ENCODE measurements around the gene THOC1. TPM values are rescaled to one million over a fixed set of nuclear protein-coding genes. Genes with fewer than 3 reads are reported as not detected.

THOC1 gene
- total and polyA plus RNA-seq, 2 experiments from 2014 or later = 73.0 to 108 TPM

DNA sequence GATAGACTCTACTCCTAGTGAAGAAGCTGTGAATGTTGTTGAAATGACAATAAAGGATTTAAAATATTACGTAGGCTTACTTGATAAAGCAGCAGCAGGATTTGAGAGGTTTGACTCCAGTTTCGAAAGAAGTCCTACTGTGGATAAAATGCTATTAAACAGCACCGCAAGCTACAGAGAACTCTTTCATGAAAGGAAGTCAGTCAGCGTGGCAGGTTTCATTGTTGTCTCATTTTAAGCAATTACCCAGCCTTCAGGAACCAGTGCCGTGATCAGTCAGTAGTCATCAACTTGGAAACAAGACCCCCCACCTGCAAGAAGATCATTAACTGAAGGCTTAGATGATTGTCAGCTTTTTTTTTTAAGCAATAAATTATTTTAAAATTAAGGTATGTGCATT lies 95.5 kb downstream of the THOC1 start (continued):
- TF ChIP-seq, protein P1, sequence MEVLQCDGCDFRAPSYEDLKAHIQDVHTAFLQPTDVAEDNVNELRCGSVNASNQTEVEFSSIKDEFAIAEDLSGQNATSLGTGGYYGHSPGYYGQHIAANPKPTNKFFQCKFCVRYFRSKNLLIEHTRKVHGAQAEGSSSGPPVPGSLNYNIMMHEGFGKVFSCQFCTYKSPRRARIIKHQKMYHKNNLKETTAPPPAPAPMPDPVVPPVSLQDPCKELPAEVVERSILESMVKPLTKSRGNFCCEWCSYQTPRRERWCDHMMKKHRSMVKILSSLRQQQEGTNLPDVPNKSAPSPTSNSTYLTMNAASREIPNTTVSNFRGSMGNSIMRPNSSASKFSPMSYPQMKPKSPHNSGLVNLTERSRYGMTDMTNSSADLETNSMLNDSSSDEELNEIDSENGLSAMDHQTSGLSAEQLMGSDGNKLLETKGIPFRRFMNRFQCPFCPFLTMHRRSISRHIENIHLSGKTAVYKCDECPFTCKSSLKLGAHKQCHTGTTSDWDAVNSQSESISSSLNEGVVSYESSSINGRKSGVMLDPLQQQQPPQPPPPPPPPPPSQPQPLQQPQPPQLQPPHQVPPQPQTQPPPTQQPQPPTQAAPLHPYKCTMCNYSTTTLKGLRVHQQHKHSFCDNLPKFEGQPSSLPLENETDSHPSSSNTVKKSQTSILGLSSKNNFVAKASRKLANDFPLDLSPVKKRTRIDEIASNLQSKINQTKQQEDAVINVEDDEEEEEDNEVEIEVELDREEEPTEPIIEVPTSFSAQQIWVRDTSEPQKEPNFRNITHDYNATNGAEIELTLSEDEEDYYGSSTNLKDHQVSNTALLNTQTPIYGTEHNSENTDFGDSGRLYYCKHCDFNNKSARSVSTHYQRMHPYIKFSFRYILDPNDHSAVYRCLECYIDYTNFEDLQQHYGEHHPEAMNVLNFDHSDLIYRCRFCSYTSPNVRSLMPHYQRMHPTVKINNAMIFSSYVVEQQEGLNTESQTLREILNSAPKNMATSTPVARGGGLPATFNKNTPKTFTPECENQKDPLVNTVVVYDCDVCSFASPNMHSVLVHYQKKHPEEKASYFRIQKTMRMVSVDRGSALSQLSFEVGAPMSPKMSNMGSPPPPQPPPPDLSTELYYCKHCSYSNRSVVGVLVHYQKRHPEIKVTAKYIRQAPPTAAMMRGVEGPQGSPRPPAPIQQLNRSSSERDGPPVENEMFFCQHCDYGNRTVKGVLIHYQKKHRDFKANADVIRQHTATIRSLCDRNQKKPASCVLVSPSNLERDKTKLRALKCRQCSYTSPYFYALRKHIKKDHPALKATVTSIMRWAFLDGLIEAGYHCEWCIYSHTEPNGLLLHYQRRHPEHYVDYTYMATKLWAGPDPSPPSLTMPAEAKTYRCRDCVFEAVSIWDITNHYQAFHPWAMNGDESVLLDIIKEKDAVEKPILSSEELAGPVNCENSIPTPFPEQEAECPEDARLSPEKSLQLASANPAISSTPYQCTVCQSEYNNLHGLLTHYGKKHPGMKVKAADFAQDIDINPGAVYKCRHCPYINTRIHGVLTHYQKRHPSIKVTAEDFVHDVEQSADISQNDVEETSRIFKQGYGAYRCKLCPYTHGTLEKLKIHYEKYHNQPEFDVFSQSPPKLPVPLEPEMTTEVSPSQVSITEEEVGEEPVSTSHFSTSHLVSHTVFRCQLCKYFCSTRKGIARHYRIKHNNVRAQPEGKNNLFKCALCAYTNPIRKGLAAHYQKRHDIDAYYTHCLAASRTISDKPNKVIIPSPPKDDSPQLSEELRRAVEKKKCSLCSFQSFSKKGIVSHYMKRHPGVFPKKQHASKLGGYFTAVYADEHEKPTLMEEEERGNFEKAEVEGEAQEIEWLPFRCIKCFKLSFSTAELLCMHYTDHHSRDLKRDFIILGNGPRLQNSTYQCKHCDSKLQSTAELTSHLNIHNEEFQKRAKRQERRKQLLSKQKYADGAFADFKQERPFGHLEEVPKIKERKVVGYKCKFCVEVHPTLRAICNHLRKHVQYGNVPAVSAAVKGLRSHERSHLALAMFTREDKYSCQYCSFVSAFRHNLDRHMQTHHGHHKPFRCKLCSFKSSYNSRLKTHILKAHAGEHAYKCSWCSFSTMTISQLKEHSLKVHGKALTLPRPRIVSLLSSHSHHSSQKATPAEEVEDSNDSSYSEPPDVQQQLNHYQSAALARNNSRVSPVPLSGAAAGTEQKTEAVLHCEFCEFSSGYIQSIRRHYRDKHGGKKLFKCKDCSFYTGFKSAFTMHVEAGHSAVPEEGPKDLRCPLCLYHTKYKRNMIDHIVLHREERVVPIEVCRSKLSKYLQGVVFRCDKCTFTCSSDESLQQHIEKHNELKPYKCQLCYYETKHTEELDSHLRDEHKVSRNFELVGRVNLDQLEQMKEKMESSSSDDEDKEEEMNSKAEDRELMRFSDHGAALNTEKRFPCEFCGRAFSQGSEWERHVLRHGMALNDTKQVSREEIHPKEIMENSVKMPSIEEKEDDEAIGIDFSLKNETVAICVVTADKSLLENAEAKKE (CRISPR knock-in tag; IDR thresholded peaks at IDR 0.05) = no peak
- no peak for TF ChIP-seq POLR2AphosphoS5 (IDR thresholded peaks at IDR 0.05; ENCODE audit: low read depth)
- no peak for TF ChIP-seq ETS1 (IDR thresholded peaks at IDR 0.05)
- TF ChIP-seq CREB1 (CRISPR knock-in tag; IDR thresholded peaks at IDR 0.05; ENCODE audit: low read depth) = no peak
- no peak for TF ChIP-seq STAT1 (IDR thresholded peaks at IDR 0.05; ENCODE audit: unreplicated experiment)
- TF ChIP-seq ZNF114 (CRISPR knock-in tag; IDR thresholded peaks at IDR 0.05) = no peak
- TF ChIP-seq NANOG (IDR thresholded peaks at IDR 0.05; ENCODE audit: borderline replicate concordance) = no peak
- TF ChIP-seq JUNB (IDR thresholded peaks at IDR 0.05; ENCODE audit: unreplicated experiment) = no peak

Other genes starting within 250 kb of the THOC1 start
- 1.0 and 3.6 TPM in 2 replicates for gene TUBB8B, start 218.4 kb downstream of the THOC1 start, total RNA-seq (2014; rRNA removed; shearing (Covaris generic))
- 0.74 and 1.2 TPM in 2 replicates for gene TUBB8B, start 218.4 kb downstream of the THOC1 start, polyA plus RNA-seq (2016; fragmentation: Nextera tagmentation; extraction: Ambion mirVana)
- gene USP14, start 109.5 kb downstream of the THOC1 start, total RNA-seq (2014; rRNA removed; shearing (Covaris generic)) = 82.4 and 83.6 TPM in 2 replicates
- 70.3 and 83.5 TPM in 2 replicates for gene USP14, start 109.5 kb downstream of the THOC1 start, polyA plus RNA-seq (2016; fragmentation: Nextera tagmentation; extraction: Ambion mirVana)
- 3.2 and 4.0 TPM in 2 replicates for gene COLEC12, start 232.7 kb upstream of the THOC1 start, total RNA-seq (2014; rRNA removed; shearing (Covaris generic))
- gene COLEC12, start 232.7 kb upstream of the THOC1 start, polyA plus RNA-seq (2016; fragmentation: Nextera tagmentation; extraction: Ambion mirVana) = 1.1 and 2.0 TPM in 2 replicates

Measured in GM23338 (cell line).